OCI-LY3 (cell line): ENCODE results near the gene NEDD4L.

Experiments used
- H2AFZ ChIP-seq: fragments of 200-600, 300-600 bp; shearing (Covaris generic); 2 replicates; pipeline ENCODE4 v1.6.0; 2014; ENCODE audit warnings: antibody characterized with exemption, low read depth, low read length
- H3K27ac ChIP-seq: fragments of 200-600, 300-600 bp; sonication (generic); 2 replicates; pipeline ENCODE4 v1.5.1; 2014; ENCODE audit warnings: mild to moderate bottlenecking, low read length, moderate library complexity, mixed read lengths
- H3K27me3 ChIP-seq: fragments of 200-600, 300-600 bp; sonication (generic); 2 replicates; pipeline ENCODE4 v1.6.1; 2014; ENCODE audit warnings: low read depth, low read length, mixed read lengths
- H3K36me3 ChIP-seq: fragments of 200-600, 300-600 bp; sonication (generic); replicated peaks from 2 replicates; pipeline ENCODE3; 2014; ENCODE audit warnings: low read depth, low read length, mixed read lengths
- H3K4me1 ChIP-seq: fragments of 300-600, 200-600 bp; sonication (generic); 2 replicates; pipeline ENCODE4 v1.6.1; 2014; ENCODE audit warnings: low read length, mixed read lengths
- H3K4me2 ChIP-seq: fragments of 200-600, 300-600 bp; sonication (generic); 2 replicates; pipeline ENCODE4 v1.6.1; 2014; ENCODE audit warnings: low read length, mixed read lengths
- H3K4me3 ChIP-seq: fragments of 300-600, 200-600 bp; sonication (generic); 2 replicates; pipeline ENCODE4 v1.5.1; 2014; ENCODE audit warnings: antibody characterized with exemption, mild to moderate bottlenecking, low read length, moderate library complexity
- H3K79me2 ChIP-seq: fragments of 300-600, 200-600 bp; shearing (Covaris generic); 2 replicates; pipeline ENCODE4 v1.6.1; 2014; ENCODE audit warnings: mild to moderate bottlenecking, low read length, mixed read lengths
- H3K9ac ChIP-seq: fragments of 300-600, 200-600 bp; shearing (Covaris generic); 2 replicates; pipeline ENCODE4 v1.6.0; 2014; ENCODE audit warnings: mild to moderate bottlenecking, low read length, moderate library complexity
- H3K9me3 ChIP-seq: fragments of 200-600, 300-600 bp; shearing (Covaris generic); 2 replicates; pipeline ENCODE4 v1.6.1; 2014; ENCODE audit warnings: low read length, mixed read lengths; ENCODE audit not compliant: insufficient read depth
- H4K20me1 ChIP-seq: fragments of 200-600, 300-600 bp; sonication (generic); 2 replicates; pipeline ENCODE4 v1.6.1; 2016; ENCODE audit warnings: low read length, mixed read lengths; ENCODE audit not compliant: insufficient read depth
- EZH2phosphoT487 ChIP-seq: fragments of 200-600 bp; shearing (Covaris generic); IDR thresholded peaks from 2 replicates; pipeline ENCODE4 v1.6.1; 2018; ENCODE audit warnings: antibody characterized with exemption, mixed run types, low read depth
- TF ChIP-seq, protein P1 (sequence below): fragments of 200-600, 300-600 bp; sonication (generic); IDR thresholded peaks from 2 replicates; pipeline ENCODE4 v1.5.1; 2014; ENCODE audit warnings: antibody characterized with exemption, low read length, low read depth

The NEDD4L gene

DNA sequence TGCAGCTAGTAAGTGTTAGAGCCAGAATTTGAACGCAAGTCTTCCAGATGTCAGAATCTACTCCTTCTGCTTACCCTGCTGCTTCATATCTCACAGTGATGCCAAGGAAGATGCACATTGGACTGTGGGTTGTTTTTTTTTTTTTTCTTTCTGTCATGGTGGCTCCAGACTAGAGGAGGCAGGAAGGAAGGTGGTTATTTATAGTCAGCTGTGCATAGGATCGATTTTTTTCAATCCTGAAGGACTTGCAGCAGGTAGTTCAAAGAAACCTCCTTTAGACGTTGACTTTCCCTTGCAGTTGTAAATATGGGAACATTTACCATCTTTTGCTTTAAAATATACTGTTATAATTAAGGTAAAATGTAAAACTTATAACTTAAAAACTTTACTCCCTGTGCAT, 17.3 kb downstream of the NEDD4L start:
- no peak overlapping the region for H3K9ac ChIP-seq
- no peak overlapping the region for H3K4me3 ChIP-seq
- H3K36me3 ChIP-seq, result peaks cover 11% of the 10 kb centered on the region
- no peaks in the 10 kb centered on the region for H3K9me3 ChIP-seq
- TF ChIP-seq EZH2phosphoT487, result no peak
- TF ChIP-seq, protein P1, sequence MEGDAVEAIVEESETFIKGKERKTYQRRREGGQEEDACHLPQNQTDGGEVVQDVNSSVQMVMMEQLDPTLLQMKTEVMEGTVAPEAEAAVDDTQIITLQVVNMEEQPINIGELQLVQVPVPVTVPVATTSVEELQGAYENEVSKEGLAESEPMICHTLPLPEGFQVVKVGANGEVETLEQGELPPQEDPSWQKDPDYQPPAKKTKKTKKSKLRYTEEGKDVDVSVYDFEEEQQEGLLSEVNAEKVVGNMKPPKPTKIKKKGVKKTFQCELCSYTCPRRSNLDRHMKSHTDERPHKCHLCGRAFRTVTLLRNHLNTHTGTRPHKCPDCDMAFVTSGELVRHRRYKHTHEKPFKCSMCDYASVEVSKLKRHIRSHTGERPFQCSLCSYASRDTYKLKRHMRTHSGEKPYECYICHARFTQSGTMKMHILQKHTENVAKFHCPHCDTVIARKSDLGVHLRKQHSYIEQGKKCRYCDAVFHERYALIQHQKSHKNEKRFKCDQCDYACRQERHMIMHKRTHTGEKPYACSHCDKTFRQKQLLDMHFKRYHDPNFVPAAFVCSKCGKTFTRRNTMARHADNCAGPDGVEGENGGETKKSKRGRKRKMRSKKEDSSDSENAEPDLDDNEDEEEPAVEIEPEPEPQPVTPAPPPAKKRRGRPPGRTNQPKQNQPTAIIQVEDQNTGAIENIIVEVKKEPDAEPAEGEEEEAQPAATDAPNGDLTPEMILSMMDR, result no peak
- H4K20me1 ChIP-seq, result no peaks in the 10 kb centered on the region
- no peak overlapping the region for H2AFZ ChIP-seq
- peaks cover 31% of the 10 kb centered on the region for H3K4me1 ChIP-seq
- H3K4me2 ChIP-seq, result no peak overlapping the region
- no peak overlapping the region for H3K27ac ChIP-seq
- H3K27me3 ChIP-seq, result no peaks in the 10 kb centered on the region
- H3K79me2 ChIP-seq, result peaks cover 40% of the 10 kb centered on the region

DNA sequence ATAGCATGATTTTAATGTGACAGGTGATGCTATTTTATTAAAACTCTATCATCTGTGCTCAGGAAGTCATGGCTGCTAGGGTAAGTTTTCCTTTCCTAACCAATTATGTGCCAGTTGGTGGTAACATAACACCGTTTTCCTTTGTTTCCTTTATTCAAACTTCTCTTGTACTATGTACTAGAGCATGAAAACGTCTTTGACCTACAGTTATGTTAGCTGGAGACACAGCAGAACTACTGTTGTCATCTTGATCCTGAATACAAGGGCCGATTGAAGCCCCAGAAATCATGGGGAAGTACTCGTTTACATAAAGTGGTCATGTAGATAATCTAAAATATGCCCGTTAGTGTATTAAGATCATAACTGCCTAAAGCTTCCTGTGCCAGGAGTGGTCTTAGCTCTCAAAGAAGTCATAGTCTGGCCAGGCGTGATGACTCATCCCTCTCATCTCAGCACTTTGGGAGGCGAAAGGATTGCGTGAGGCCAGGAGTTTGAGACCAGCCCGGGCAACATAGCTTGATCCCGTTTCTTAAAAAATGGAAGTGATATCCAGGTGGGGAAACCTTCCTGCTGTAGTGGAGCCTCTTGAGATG, 20.5 kb downstream of the NEDD4L start:
- H3K4me3 ChIP-seq, result peak overlapping the region; percentile 30
- peaks cover 34% of the 10 kb centered on the region for H3K79me2 ChIP-seq
- no peaks in the 10 kb centered on the region for H3K27me3 ChIP-seq
- H3K9me3 ChIP-seq, result no peaks in the 10 kb centered on the region
- peak overlapping the region; percentile 38 for H3K4me2 ChIP-seq
- H2AFZ ChIP-seq, result peak overlapping the region; percentile 0; the same call in 1 of the 2 replicates
- H3K36me3 ChIP-seq, result peaks cover 18% of the 10 kb centered on the region
- H3K27ac ChIP-seq, result peak overlapping the region; percentile 46
- 0 out of 2 replicates have a peak, but pooled peaks cover 2% of the 10 kb centered on the region for H4K20me1 ChIP-seq
- peaks cover 62% of the 10 kb centered on the region for H3K4me1 ChIP-seq
- peak overlapping the region; percentile 0; the same call in 1 of the 2 replicates for H3K9ac ChIP-seq
- TF ChIP-seq EZH2phosphoT487, result no peak
- TF ChIP-seq, protein P1, result no peak

DNA sequence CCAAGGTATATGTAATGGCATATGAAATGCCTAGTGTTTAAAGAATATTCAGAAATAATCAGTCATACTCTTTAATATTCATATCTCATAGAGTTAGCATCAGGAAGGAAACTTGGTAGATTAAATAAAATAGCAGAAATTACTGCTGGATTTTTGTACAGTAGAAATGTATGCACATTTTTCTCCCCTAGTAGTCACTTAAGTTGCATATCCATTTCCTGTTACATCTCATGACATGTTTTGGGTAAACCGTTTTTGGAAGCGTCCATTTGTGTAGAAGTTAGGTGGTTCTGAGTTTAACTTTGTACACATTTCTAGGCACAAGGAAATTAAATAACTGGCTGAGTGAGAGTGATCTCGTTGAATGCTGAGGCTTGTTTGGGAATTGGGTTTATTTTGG, 21.9 kb downstream of the NEDD4L start:
- no peak overlapping the region for H3K9ac ChIP-seq
- H3K4me3 ChIP-seq, result no peak overlapping the region
- peaks cover 29% of the 10 kb centered on the region for H3K79me2 ChIP-seq
- H3K27ac ChIP-seq, result no peak overlapping the region
- TF ChIP-seq, protein P1, result no peak
- TF ChIP-seq EZH2phosphoT487, result no peak
- H2AFZ ChIP-seq, result no peak overlapping the region
- H4K20me1 ChIP-seq, result 0 out of 2 replicates have a peak, but pooled peaks cover 2% of the 10 kb centered on the region
- peaks cover 63% of the 10 kb centered on the region for H3K4me1 ChIP-seq
- no peaks in the 10 kb centered on the region for H3K9me3 ChIP-seq
- peaks cover 18% of the 10 kb centered on the region for H3K36me3 ChIP-seq
- no peak overlapping the region for H3K4me2 ChIP-seq
- H3K27me3 ChIP-seq, result no peaks in the 10 kb centered on the region

DNA sequence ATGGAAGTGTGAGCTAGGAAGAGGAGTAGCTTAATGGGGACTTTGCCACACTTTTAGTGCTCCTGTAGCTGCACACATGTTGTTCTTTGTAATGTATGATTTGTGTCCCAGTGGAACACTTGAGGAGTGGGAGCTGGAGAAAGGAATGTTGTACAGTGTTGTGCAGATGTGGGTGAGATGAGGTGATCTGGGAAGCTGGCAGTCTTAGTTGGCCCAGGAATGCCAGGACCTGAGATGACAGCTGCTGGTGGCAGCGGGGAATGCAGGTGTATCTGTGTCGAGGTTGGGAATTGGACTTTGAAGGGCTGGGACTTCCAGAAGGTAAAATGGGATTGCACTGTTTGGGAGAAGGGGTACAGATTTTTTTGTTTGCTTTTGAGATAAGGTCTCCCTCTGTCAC, 23.6 kb downstream of the NEDD4L start:
- H3K79me2 ChIP-seq, result peaks cover 26% of the 10 kb centered on the region
- H4K20me1 ChIP-seq, result 0 out of 2 replicates have a peak, but pooled peaks cover 2% of the 10 kb centered on the region
- H3K36me3 ChIP-seq, result peaks cover 18% of the 10 kb centered on the region
- no peak overlapping the region for H3K9ac ChIP-seq
- TF ChIP-seq, protein P1, result no peak
- TF ChIP-seq EZH2phosphoT487, result no peak
- no peak overlapping the region for H3K4me3 ChIP-seq
- H3K4me2 ChIP-seq, result peak overlapping the region; percentile 21
- H2AFZ ChIP-seq, result no peak overlapping the region
- no peaks in the 10 kb centered on the region for H3K27me3 ChIP-seq
- H3K27ac ChIP-seq, result no peak overlapping the region
- H3K4me1 ChIP-seq, result peaks cover 63% of the 10 kb centered on the region
- no peaks in the 10 kb centered on the region for H3K9me3 ChIP-seq
